Suprapubic skin (tissue), 4 donors: Measurements from ENCODE around the gene ICAM4.

ENCODE experiments used
- CTCF ChIP-seq, 2 donors: fragments of 200-600 bp in 1 of 2; fragments of 450-650 bp in 1 of 2; sonication (generic) in 1 of 2; IDR thresholded peaks; one replicate each; pipeline ENCODE4 v1.5.1; 2016 to 2019; ENCODE audit warnings: antibody characterized with exemption in 2 of 2, mild to moderate bottlenecking in 1 of 2, moderate library complexity in 1 of 2
- EP300 ChIP-seq: sonication (generic); formaldehyde crosslinking; IDR thresholded peaks from one replicate; pipeline ENCODE4 v1.6.1; 2017; ENCODE audit warnings: antibody characterized with exemption
- POLR2A ChIP-seq, 2 donors: fragments of 450-650 bp; IDR thresholded peaks; one replicate each; pipeline ENCODE4 v1.6.1; 2017; ENCODE audit warnings: antibody characterized with exemption in 2 of 2, mild to moderate bottlenecking in 2 of 2, moderate library complexity in 2 of 2
- POLR2AphosphoS5 ChIP-seq, 3 donors: sonication (generic); formaldehyde crosslinking; IDR thresholded peaks; one replicate each; pipeline ENCODE4 v1.6.1; 2017; ENCODE audit warnings: antibody characterized with exemption in 3 of 3

GRCh38 chr19:10258080-10258710 lies 28.6 kb upstream of the ICAM4 start:
- TF ChIP-seq CTCF (IDR thresholded peaks at IDR 0.05) (no peak), POLR2A (IDR thresholded peaks at IDR 0.05) (no peak), POLR2AphosphoS5 (IDR thresholded peaks at IDR 0.05) (no peak), EP300 (no peak)
